Measurements from ENCODE around the gene CNTLN. TPM values are rescaled to one million over a fixed set of nuclear protein-coding genes. Genes with fewer than 3 reads are reported as not detected.
"Not testable (repeated sequence)": the region's sequence is repeated elsewhere in the genome, so short reads cannot be mapped to it uniquely, and the experiment has no call there.

The CNTLN gene
- total RNA-seq, 1 donor, result 17.7 TPM

GRCh38 chr9:17433526-17433925, 298.7 kb downstream of the CNTLN start:
- Histone ChIP-seq H3K4me3 (ENCODE audit: insufficient read depth, low read length) (no peak overlapping the region), H2AFZ (ENCODE audit: low read length) (no peak overlapping the region), H4K20me1 (ENCODE audit: insufficient read depth, low read length) (no peaks in the 10 kb centered on the region), H3K27me3 (ENCODE audit: insufficient read depth, low read length) (no peaks in the 10 kb centered on the region), H3K36me3 (ENCODE audit: insufficient read depth, low read length) (no peaks in the 10 kb centered on the region), H3K9me3 (ENCODE audit: low read depth, low read length) (no peaks in the 10 kb centered on the region), H3K79me2 (ENCODE audit: insufficient read depth, low read length) (no peaks in the 10 kb centered on the region), H3K4me1 (ENCODE audit: insufficient read depth, low read length) (no peaks in the 10 kb centered on the region), H3K4me2 (ENCODE audit: insufficient read depth, low read length) (no peak overlapping the region), H3K27ac (ENCODE audit: low read depth, low read length) (no peak overlapping the region)
- no peak for DNase-seq (ENCODE audit: insufficient read length, low spot score, missing footprints)
- TF ChIP-seq CTCF (IDR thresholded peaks at IDR 0.05; ENCODE audit: extremely low read depth, low read depth, low read length), result no peak

DNA sequence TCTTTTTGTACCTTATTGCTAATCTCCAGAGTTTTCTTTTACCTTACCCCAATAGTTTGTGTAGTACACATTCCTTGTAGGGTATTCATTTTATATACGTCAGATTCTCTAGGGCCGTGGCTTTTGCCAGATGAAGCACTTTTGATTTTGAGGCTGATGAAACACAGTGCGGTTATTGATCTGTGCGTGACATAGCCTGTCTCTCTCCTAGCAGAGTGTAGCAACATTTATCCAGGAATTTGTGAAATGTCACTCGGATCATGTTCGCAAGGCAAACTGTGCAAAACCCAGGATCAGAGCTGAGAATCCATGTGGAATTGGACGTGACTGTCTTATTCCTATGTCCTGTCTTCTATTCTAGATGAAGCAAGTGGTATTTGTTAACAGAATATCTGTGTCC, 302.0 kb downstream of the CNTLN start:
- no peak overlapping the region for H3K4me3 ChIP-seq (ENCODE audit: insufficient read depth, low read length)
- no peaks in the 10 kb centered on the region for H4K20me1 ChIP-seq (ENCODE audit: insufficient read depth, low read length)
- TF ChIP-seq CTCF (IDR thresholded peaks at IDR 0.05; ENCODE audit: extremely low read depth, low read depth, low read length), result no peak
- H3K27ac ChIP-seq (ENCODE audit: low read depth, low read length), result no peak overlapping the region
- H3K27me3 ChIP-seq (ENCODE audit: insufficient read depth, low read length), result no peaks in the 10 kb centered on the region
- no peak for DNase-seq (ENCODE audit: insufficient read length, low spot score, missing footprints)
- no peaks in the 10 kb centered on the region for H3K4me1 ChIP-seq (ENCODE audit: insufficient read depth, low read length)
- no peaks in the 10 kb centered on the region for H3K36me3 ChIP-seq (ENCODE audit: insufficient read depth, low read length)
- H3K4me2 ChIP-seq (ENCODE audit: insufficient read depth, low read length), result no peak overlapping the region
- H3K79me2 ChIP-seq (ENCODE audit: insufficient read depth, low read length), result no peaks in the 10 kb centered on the region
- H2AFZ ChIP-seq (ENCODE audit: low read length), result no peak overlapping the region
- H3K9me3 ChIP-seq (ENCODE audit: low read depth, low read length), result no peaks in the 10 kb centered on the region

GRCh38 chr9:17437813-17438212, 303.0 kb downstream of the CNTLN start:
- Histone ChIP-seq H3K9me3 (ENCODE audit: low read depth, low read length) (no peaks in the 10 kb centered on the region), H3K27ac (ENCODE audit: low read depth, low read length) (no peak overlapping the region), H3K4me3 (ENCODE audit: insufficient read depth, low read length) (no peak overlapping the region), H3K4me1 (ENCODE audit: insufficient read depth, low read length) (no peaks in the 10 kb centered on the region), H2AFZ (ENCODE audit: low read length) (no peak overlapping the region), H3K4me2 (ENCODE audit: insufficient read depth, low read length) (no peak overlapping the region), H3K79me2 (ENCODE audit: insufficient read depth, low read length) (no peaks in the 10 kb centered on the region), H3K27me3 (ENCODE audit: insufficient read depth, low read length) (no peaks in the 10 kb centered on the region), H3K36me3 (ENCODE audit: insufficient read depth, low read length) (no peaks in the 10 kb centered on the region), H4K20me1 (ENCODE audit: insufficient read depth, low read length) (no peaks in the 10 kb centered on the region)
- no peak for DNase-seq (ENCODE audit: insufficient read length, low spot score, missing footprints)
- TF ChIP-seq CTCF (IDR thresholded peaks at IDR 0.05; ENCODE audit: extremely low read depth, low read depth, low read length), result no peak

GRCh38 chr9:17445126-17445525, 310.3 kb downstream of the CNTLN start:
- H4K20me1 ChIP-seq (ENCODE audit: insufficient read depth, low read length); H2AFZ ChIP-seq (ENCODE audit: low read length); H3K4me2 ChIP-seq (ENCODE audit: insufficient read depth, low read length); H3K27ac ChIP-seq (ENCODE audit: low read depth, low read length); H3K79me2 ChIP-seq (ENCODE audit: insufficient read depth, low read length); DNase-seq (ENCODE audit: insufficient read length, low spot score, missing footprints); H3K27me3 ChIP-seq (ENCODE audit: insufficient read depth, low read length); H3K9me3 ChIP-seq (ENCODE audit: low read depth, low read length); H3K4me1 ChIP-seq (ENCODE audit: insufficient read depth, low read length); H3K4me3 ChIP-seq (ENCODE audit: insufficient read depth, low read length); H3K36me3 ChIP-seq (ENCODE audit: insufficient read depth, low read length): not testable (repeated sequence)
